Endothelial cell of umbilical vein (primary cell): ENCODE data around the gene GPD1. TPM values are rescaled to one million over a fixed set of nuclear protein-coding genes. Genes with fewer than 3 reads are reported as not detected.

Experiments used
- BruUV-seq: library from RNA; stranded (reverse); fragments of 400-500 nt; replicated peaks from 2 replicates; lab custom pipeline; 2021; lab: Mats Ljungman, UMichigan
- CTCF ChIA-PET: fragments of 300-600, 350-600 bp; sonication (Branson Sonifier 250); formaldehyde crosslinking; loops from one replicate; lab custom pipeline; 2021; ENCODE audit warnings: antibody characterized with exemption, inconsistent platforms; lab: Charles Lee
- POLR2A ChIA-PET: fragments of 300-600, 350-600 bp; sonication (Branson Sonifier 250); formaldehyde crosslinking; loops from one replicate; lab custom pipeline; 2021; ENCODE audit warnings: antibody characterized with exemption, inconsistent platforms; lab: Charles Lee
- DNase-seq: peaks from one replicate; pipeline ENCODE4 v3.0.0-alpha.2; 2011; ENCODE audit warnings: low read depth, low spot score
- FAIRE-seq: peaks from 2 replicates; lab custom pipeline; 2011; peaks lifted over from hg19 to GRCh38; lab: Jason Lieb, UNC
- H2AFZ ChIP-seq: 2 replicates; pipeline ENCODE4 v1.6.0; 2012; ENCODE audit warnings: low read depth, low read length, control low read depth, inconsistent platforms
- H3K27ac ChIP-seq: 2 replicates; pipeline ENCODE4 v1.5.1; 2011; ENCODE audit warnings: low read depth, mild to moderate bottlenecking, control low read depth, low read length, moderate library complexity; ENCODE audit not compliant: insufficient read depth
- H3K27me3 ChIP-seq, 2 experiments: 2 replicates each; pipeline versions ENCODE4 v1.6.0 to v1.6.1; 2011; ENCODE audit warnings: low read length in 2 of 2, mixed read lengths in 1 of 2; ENCODE audit not compliant: control insufficient read depth in 2 of 2, insufficient read depth in 2 of 2
- H3K36me3 ChIP-seq, 2 experiments: 2 replicates in 1 of 2; 3 replicates in 1 of 2; pipeline ENCODE4 v1.5.1; 2011; ENCODE audit warnings: low read length in 2 of 2, mild to moderate bottlenecking in 1 of 2, moderate library complexity in 1 of 2; ENCODE audit not compliant: control insufficient read depth in 2 of 2, insufficient read depth in 2 of 2; ENCODE audit errors: extremely low read depth in 1 of 2
- H3K4me1 ChIP-seq: 3 replicates; pipeline ENCODE4 v1.5.1; 2011; ENCODE audit warnings: mild to moderate bottlenecking, low read length; ENCODE audit not compliant: control insufficient read depth, insufficient read depth; ENCODE audit errors: extremely low read depth
- H3K4me2 ChIP-seq: 2 replicates; pipeline ENCODE4 v1.6.1; 2011; ENCODE audit warnings: low read length, control low read depth, mixed read lengths; ENCODE audit not compliant: insufficient read depth
- H3K4me3 ChIP-seq, 3 experiments: fragments of 200-600 bp in 1 of 3; sonication (generic), shearing (Covaris generic) in 1 of 3; replicated peaks in 1 of 3; 2 replicates each; pipeline ENCODE4 v1.5.1; 2011 to 2016; ENCODE audit warnings: control low read depth in 3 of 3, low read length in 3 of 3, mild to moderate bottlenecking in 2 of 3, inconsistent platforms in 1 of 3, low read depth in 1 of 3, moderate library complexity in 1 of 3; ENCODE audit not compliant: insufficient read depth in 1 of 3
- H3K79me2 ChIP-seq: 2 replicates; pipeline ENCODE4 v1.6.0; 2012; ENCODE audit warnings: low read length, inconsistent platforms; ENCODE audit not compliant: control insufficient read depth, insufficient read depth
- H3K9ac ChIP-seq: replicated peaks from 2 replicates; pipeline ENCODE3; 2011; ENCODE audit warnings: low read length, control low read depth; ENCODE audit not compliant: insufficient read depth; ENCODE audit errors: extremely low read depth
- H3K9me1 ChIP-seq: replicated peaks from 3 replicates; pipeline ENCODE4 v1.6.0; 2011; ENCODE audit warnings: mild to moderate bottlenecking, low read length; ENCODE audit not compliant: control insufficient read depth, insufficient read depth; ENCODE audit errors: extremely low read depth
- H3K9me3 ChIP-seq: replicated peaks from 2 replicates; pipeline ENCODE4 v1.5.1; 2012; ENCODE audit warnings: low read length, inconsistent platforms; ENCODE audit not compliant: control insufficient read depth, insufficient read depth
- H4K20me1 ChIP-seq: replicated peaks from 2 replicates; pipeline ENCODE3; 2011; ENCODE audit warnings: mild to moderate bottlenecking, low read length; ENCODE audit not compliant: control insufficient read depth, insufficient read depth; ENCODE audit errors: extremely low read depth
- FOS ChIP-seq: IDR thresholded peaks from 2 replicates; pipeline ENCODE4 v1.6.1; 2011; ENCODE audit warnings: mild to moderate bottlenecking, low read length, moderate library complexity, borderline replicate concordance; ENCODE audit not compliant: insufficient read depth
- GATA2 ChIP-seq: IDR thresholded peaks from 2 replicates; pipeline ENCODE4 v1.7.0; 2011; ENCODE audit warnings: low read depth, mild to moderate bottlenecking, moderate library complexity, mixed read lengths, low read length; ENCODE audit not compliant: insufficient read length, insufficient read depth
- JUN ChIP-seq: IDR thresholded peaks from 2 replicates; pipeline ENCODE4 v1.6.1; 2011; ENCODE audit warnings: borderline replicate concordance, low read depth; ENCODE audit not compliant: insufficient read length, insufficient read depth
- dilution Hi-C: fragments of 300-500 bp; cut with MboI; formaldehyde crosslinking; loops from one replicate; pipeline ENCODE4 v1.15.0; 2019; ENCODE audit warnings: low sequenced_read_pairs; ENCODE audit not compliant: extremely low pct_ligation_motif_present
- intact Hi-C: fragments of 100-400 bp; cut with micrococcal nuclease; formaldehyde crosslinking; loops from one replicate; pipeline ENCODE4 v1.10.0; 2022
- polyA plus RNA-seq, 4 experiments: library from polyadenylated mRNA; depleted of rRNA in 3 of 4; stranded (reverse) in 3 of 4; unstranded in 1 of 4; fragments of >200 nt; gene quantifications; 2 replicates each; pipeline versions ENCODE4 v1.2.1 to v1.2.3, GENCODE V29; 2011 to 2012; ENCODE audit warnings: missing spikeins in 1 of 4
- total RNA-seq: library from RNA; stranded (reverse); gene quantifications from 2 replicates; pipeline ENCODE4 v1.2.3, GENCODE V29; 2021

GPD1 gene
- total and polyA plus RNA-seq, 2 donors (not counting 3 experiments of a cell fraction or from before 2014, with no cell fraction given) = 0.07 TPM; not detected in 1

- POLR2A ChIA-PET = interaction anchor here (1.8 kb wide), 1 partner anchor 8 kb away, joined by 7 read pairs; the partner anchor contains the start of gene COX14
These were observed 16.7 kb downstream of the GPD1 start for GRCh38 chr12:50120521-50120920.

GRCh38 chr12:50120953-50121352, 17.1 kb downstream of the GPD1 start:
- ChIA-PET POLR2A (interaction anchor here (1.8 kb wide), 1 partner anchor 9 kb away, joined by 7 read pairs; the partner anchor contains the start of gene COX14), CTCF (interaction anchor here (1.1 to 1.9 kb wide), 4 partner anchors 10 to 82 kb away, joined by 3 to 14 read pairs (median 3); partner anchors contain the start of gene COX14)
- H3K4me2 ChIP-seq = no peak overlapping the region
- H3K4me3 ChIP-seq = no peak overlapping the region
- H3K27ac ChIP-seq = no peak overlapping the region
- dilution Hi-C loops (no loop called here), intact Hi-C loops (no loop called here)
- no peaks in the 10 kb centered on the region for H4K20me1 ChIP-seq
- peaks cover 2% of the 10 kb centered on the region for H3K79me2 ChIP-seq
- FAIRE-seq (no peak), DNase-seq (no peak)
- peaks cover 5% of the 10 kb centered on the region for H3K4me1 ChIP-seq
- peaks cover 0 to 7% of the 10 kb centered on the region in 2 experiments for H3K36me3 ChIP-seq
- no peak overlapping the region for H3K9ac ChIP-seq
- H3K9me1 ChIP-seq = no peaks in the 10 kb centered on the region
- H3K9me3 ChIP-seq = no peaks in the 10 kb centered on the region
- H2AFZ ChIP-seq = no peak overlapping the region
- BruUV-seq = no TSS peak
- no peaks in the 10 kb centered on the region for H3K27me3 ChIP-seq
- TF ChIP-seq FOS = no peak
- no peak for TF ChIP-seq JUN

More at GRCh38 chr12:50120521-50120920, 16.7 kb downstream of the GPD1 start:
- Histone ChIP-seq H3K9me1 (no peaks in the 10 kb centered on the region), H3K4me1 (peaks cover 3% of the 10 kb centered on the region), H3K9ac (no peak overlapping the region), H3K4me3 (no peak overlapping the region), H2AFZ (no peak overlapping the region), H3K79me2 (peaks cover 2% of the 10 kb centered on the region), H3K9me3 (no peaks in the 10 kb centered on the region), H3K36me3 (peaks cover 0 to 8% of the 10 kb centered on the region in 2 experiments), H3K4me2 (no peak overlapping the region), H4K20me1 (no peaks in the 10 kb centered on the region), H3K27me3 (no peaks in the 10 kb centered on the region), H3K27ac (no peak overlapping the region)
- no peak for FAIRE-seq
- BruUV-seq = no TSS peak
- intact Hi-C loops = no loop called here
- TF ChIP-seq GATA2 = no peak
- DNase-seq = no peak
- CTCF ChIA-PET = interaction anchor here (1.1 to 1.9 kb wide), 4 partner anchors 9 to 81 kb away, joined by 3 to 14 read pairs (median 3); partner anchors contain the start of gene COX14
- dilution Hi-C loops = no loop called here
